ENCODE data around the gene MYPOP. TPM values are rescaled to one million over a fixed set of nuclear protein-coding genes. Genes with fewer than 3 reads are reported as not detected.

MYPOP gene
- polyA plus RNA-seq, 3 donors: 0.08 to 5.9 (median 0.39) TPM

GRCh38 chr19:45886427-45887199, 15.8 kb downstream of the MYPOP start:
- DNase-seq: peak; percentile 85 to 89 (median 86)
- Mint-ChIP-seq H3K4me3 (peak overlapping the region; percentile 96 to 98), H3K4me1 (peaks cover 19% of the 10 kb centered on the region), H3K27ac (peak overlapping the region; percentile 96 to 99 (median 97)), H3K36me3 (peaks cover 5 to 17% of the 10 kb centered on the region in 2 donors), H3K9me3 (peaks cover 0 to 3% (median 0%) of the 10 kb centered on the region in 7 donors), H3K27me3 (ENCODE audit: low read depth in 3 of 3) (peaks cover 3 to 4% (median 3%) of the 10 kb centered on the region in 3 donors)
- peaks cover 13% of the 10 kb centered on the region for H3K79me2 ChIP-seq (ENCODE audit: insufficient read depth, low read length)
- peak overlapping the region; percentile 100 for H3K4me2 ChIP-seq (replicated peaks; ENCODE audit: extremely low read depth, low read length, poor library complexity, severe bottlenecking)
- peak overlapping the region; percentile 78 for H3K9ac ChIP-seq (ENCODE audit: insufficient read depth, low read length, poor library complexity, severe bottlenecking)
- peak overlapping the region; percentile 63 to 89 (median 83) for H3K4me3 ChIP-seq (replicated peaks in 1 of 3; ENCODE audit: low read depth in 2 of 3, low read length in 3 of 3)
- peak overlapping the region; percentile 99 for H2AFZ ChIP-seq (ENCODE audit: insufficient read depth, low read depth, low read length, poor library complexity, severe bottlenecking)
- WGBS (ENCODE audit: insufficient coverage): 0% methylated on average over 16 of the region's 32 CpGs
- H3K4me1 ChIP-seq (ENCODE audit: control insufficient read depth in 1 of 2, insufficient read depth in 2 of 2, low read length in 2 of 2): peaks cover 30 to 42% of the 10 kb centered on the region in 2 donors
- H4K20me1 ChIP-seq (ENCODE audit: insufficient read depth, low read length): peaks cover 29% of the 10 kb centered on the region
- H3K9me3 ChIP-seq (replicated peaks in 1 of 2; ENCODE audit: control insufficient read depth in 1 of 2, insufficient read depth in 1 of 2, low read length in 2 of 2): no peaks in the 10 kb centered on the region
- peaks cover 6% of the 10 kb centered on the region in 2 donors for H3K36me3 ChIP-seq (replicated peaks in 1 of 2; ENCODE audit: control insufficient read depth in 1 of 2, insufficient read depth in 2 of 2, low read length in 2 of 2)
- H3K27ac ChIP-seq (ENCODE audit: low read depth in 1 of 2, low read length in 2 of 2): peak overlapping the region; percentile 89 to 94
- peaks cover 0 to 10% of the 10 kb centered on the region in 2 donors for H3K27me3 ChIP-seq (ENCODE audit: control insufficient read depth in 2 of 2, insufficient read depth in 2 of 2, low read length in 2 of 2)
- intact Hi-C loops (cut with micrococcal nuclease): loop anchor here (1.0 to 5.0 kb wide), 3 partner anchors 16 to 154 kb away; partner anchors contain the start of genes SYMPK (in 2 of the 2), FBXO46 (in 1 of the 2), MEIOSIN (in 1 of the 2) and MYPOP (in 1 of the 2)
- no peak for TF ChIP-seq CTCF (IDR thresholded peaks at IDR 0.05)

- H3K4me2 ChIP-seq (replicated peaks; ENCODE audit: extremely low read depth, low read length, poor library complexity, severe bottlenecking): peak within 1 kb of the TSS; percentile 100
- Mint-ChIP-seq H3K27me3 (ENCODE audit: low read depth in 3 of 3) (peaks cover 3 to 9% (median 4%) of the 10 kb centered on the region in 3 donors), H3K9me3 (peaks cover 0 to 3% (median 0%) of the 10 kb centered on the region in 7 donors), H3K4me3 (peak within 1 kb of the TSS; percentile 96 to 98), H3K36me3 (peaks cover 5 to 9% of the 10 kb centered on the region in 2 donors), H3K4me1 (peaks cover 19% of the 10 kb centered on the region), H3K27ac (peak within 1 kb of the TSS; percentile 96 to 99 (median 97))
- peaks cover 30 to 42% of the 10 kb centered on the region in 2 donors for H3K4me1 ChIP-seq (ENCODE audit: control insufficient read depth in 1 of 2, insufficient read depth in 2 of 2, low read length in 2 of 2)
- intact Hi-C loops (cut with micrococcal nuclease): loop anchor here (1.0 to 5.0 kb wide), 3 partner anchors 17 to 153 kb away; partner anchors contain the start of genes SYMPK (in 2 of the 2), FBXO46 (in 1 of the 2), MEIOSIN (in 1 of the 2) and MYPOP (in 1 of the 2)
- peak within 1 kb of the TSS; percentile 89 to 94 for H3K27ac ChIP-seq (ENCODE audit: low read depth in 1 of 2, low read length in 2 of 2)
- H4K20me1 ChIP-seq (ENCODE audit: insufficient read depth, low read length): peaks cover 29% of the 10 kb centered on the region
- H3K27me3 ChIP-seq (ENCODE audit: control insufficient read depth in 2 of 2, insufficient read depth in 2 of 2, low read length in 2 of 2): peaks cover 0 to 13% of the 10 kb centered on the region in 2 donors
- peaks cover 6% of the 10 kb centered on the region in 2 donors for H3K36me3 ChIP-seq (replicated peaks in 1 of 2; ENCODE audit: control insufficient read depth in 1 of 2, insufficient read depth in 2 of 2, low read length in 2 of 2)
- peaks cover 13% of the 10 kb centered on the region for H3K79me2 ChIP-seq (ENCODE audit: insufficient read depth, low read length)
- H3K9me3 ChIP-seq (replicated peaks in 1 of 2; ENCODE audit: control insufficient read depth in 1 of 2, insufficient read depth in 1 of 2, low read length in 2 of 2): no peaks in the 10 kb centered on the region
- DNase-seq: peak; percentile 85 to 89 (median 87)
- WGBS (ENCODE audit: insufficient coverage): under 1% methylated on average over 104 of the region's 107 CpGs
- TF ChIP-seq CTCF (IDR thresholded peaks at IDR 0.05): peak; percentile 11
- peak within 1 kb of the TSS; percentile 78 for H3K9ac ChIP-seq (ENCODE audit: insufficient read depth, low read length, poor library complexity, severe bottlenecking)
- H3K4me3 ChIP-seq (replicated peaks in 1 of 3; ENCODE audit: low read depth in 2 of 3, low read length in 3 of 3): peak within 1 kb of the TSS; percentile 63 to 89 (median 83)
- H2AFZ ChIP-seq (ENCODE audit: insufficient read depth, low read depth, low read length, poor library complexity, severe bottlenecking): peak within 1 kb of the TSS; percentile 99
Observed at GRCh38 chr19:45885556-45886426, 16.6 kb downstream of the MYPOP start, which contains the start of gene IRF2BP1. Gene IRF2BP1 (minus strand): TSS chr19:45886141. CDS start chr19:45885774, 367 bp downstream.

Measured in CD14-positive monocyte (primary cell).